Measurements from ENCODE around the gene ERG. TPM values are rescaled to one million over a fixed set of nuclear protein-coding genes. Genes with fewer than 3 reads are reported as not detected.

The ERG gene
- total and polyA plus RNA-seq, 9 of the 15 experiments (the other 6 are each of a cell fraction or from before 2014, with no cell fraction given): 0.06 TPM; not detected in 8

GRCh38 chr21:38495696-38496095 lies 2.6 kb downstream of the ERG start (continued):
- no peak for TF ChIP-seq PURB (CRISPR knock-in tag; IDR thresholded peaks at IDR 0.05; ENCODE audit: low read depth)
- TF ChIP-seq MTF1 (CRISPR knock-in tag; IDR thresholded peaks at IDR 0.05; ENCODE audit: borderline replicate concordance): no peak
- TF ChIP-seq TRIM28 (IDR thresholded peaks at IDR 0.05): no peak
- TF ChIP-seq ZBTB12 (CRISPR knock-in tag; IDR thresholded peaks at IDR 0.05): no peak
- TF ChIP-seq ZNF707 (CRISPR knock-in tag; conservative IDR thresholded peaks at IDR 0.05): no peak
- TF ChIP-seq ZNF436 (CRISPR knock-in tag; IDR thresholded peaks at IDR 0.05): no peak

- 0% methylated on average over 5 of the region's 5 CpGs for WGBS (ENCODE audit: insufficient coverage, low coverage, missing lambda C conversion rate)
- Histone ChIP-seq H3K79me2 (ENCODE audit: control insufficient read depth, insufficient read depth, low read length) (no peaks in the 10 kb centered on the region), H3K9me3 (replicated peaks; ENCODE audit: control insufficient read depth, insufficient read depth, low read depth, low read length) (no peaks in the 10 kb centered on the region), H3K9ac (ENCODE audit: insufficient read depth in 1 of 2, low read depth in 2 of 2, low read length in 2 of 2) (no peak overlapping the region), H3K4me1 (replicated peaks in 1 of 2; ENCODE audit: control insufficient read depth in 2 of 2, insufficient read depth in 2 of 2, low read length in 2 of 2) (no peaks in the 10 kb centered on the region; a peak in 1 of 5 replicates), H3K4me3 (no peak overlapping the region), H3K4me2 (ENCODE audit: insufficient read depth, low read length) (no peak overlapping the region), H2AFZ (ENCODE audit: low read depth, low read length) (no peak overlapping the region), H3K36me3 (ENCODE audit: control insufficient read depth, insufficient read depth, low read length) (no peaks in the 10 kb centered on the region), H3K9me1 (ENCODE audit: control insufficient read depth, insufficient read depth, low read length) (no peaks in the 10 kb centered on the region), H4K20me1 (replicated peaks; ENCODE audit: control insufficient read depth, insufficient read depth, low read length) (0 out of 2 replicates have a peak, but pooled peaks cover 4% of the 10 kb centered on the region), H3K27me3 (ENCODE audit: control insufficient read depth in 2 of 2, insufficient read depth in 2 of 2, low read length in 2 of 2) (peaks cover 7 to 18% of the 10 kb centered on the region in 2 experiments; a peak in 4 of 5 replicates), H3K27ac (ENCODE audit: extremely low read depth, low read depth, low read length) (no peak overlapping the region)
- ChIA-PET POLR2A (interaction anchor here (1.2 kb wide), 1 partner anchor 10 kb away, joined by 5 read pairs; no protein-coding TSS in a partner anchor), CTCF (ENCODE audit: low intra/inter-chr PET ratio) (no interaction called here)
- TF ChIP-seq MCM3 (IDR thresholded peaks at IDR 0.05): no peak
- no peak for TF ChIP-seq BCLAF1 (IDR thresholded peaks at IDR 0.05; ENCODE audit: borderline replicate concordance in 1 of 2, control insufficient read depth in 1 of 2, low read depth in 2 of 2, low read length in 1 of 2)
- no TSS peak for BruUV-seq (replicated peaks)
- in situ Hi-C loops (cut with MboI) (no loop called here), intact Hi-C loops (cut with micrococcal nuclease) (no loop called here)
- FAIRE-seq (no peak), ATAC-seq (no peak), DNase-seq (ENCODE audit: extremely low read depth in 1 of 4, low spot score in 3 of 4) (no peak)
Measured at GRCh38 chr21:38495242-38495641, 3.0 kb downstream of the ERG start.
